Osteoblast (primary cell): ENCODE results near the gene CCL14. TPM values are rescaled to one million over a fixed set of nuclear protein-coding genes. Genes with fewer than 3 reads are reported as not detected.
"Not testable (repeated sequence)": the region's sequence is repeated elsewhere in the genome, so short reads cannot be mapped to it uniquely, and the experiment has no call there.

Experiments
- DNase-seq: peaks from one replicate; pipeline ENCODE4 v3.0.0; 2011; ENCODE audit warnings: low spot score, mixed read lengths; ENCODE audit not compliant: insufficient read length; ENCODE audit errors: missing footprints
- H2AFZ ChIP-seq: 2 replicates; pipeline ENCODE4 v1.6.0; 2011; ENCODE audit warnings: mild to moderate bottlenecking, low read length
- H3K27ac ChIP-seq: 2 replicates; pipeline ENCODE4 v1.5.1; 2011; ENCODE audit warnings: mild to moderate bottlenecking, low read depth, low read length, moderate library complexity
- H3K27me3 ChIP-seq: 2 replicates; pipeline ENCODE4 v1.6.0; 2012; ENCODE audit warnings: mild to moderate bottlenecking, control low read depth, inconsistent platforms, low read length, moderate library complexity; ENCODE audit not compliant: insufficient read depth
- H3K36me3 ChIP-seq: 2 replicates; pipeline ENCODE4 v1.5.1; 2011; ENCODE audit warnings: mild to moderate bottlenecking, low read length, control low read depth, moderate library complexity; ENCODE audit not compliant: insufficient read depth
- H3K4me1 ChIP-seq: 2 replicates; pipeline ENCODE4 v1.5.1; 2011; ENCODE audit warnings: mild to moderate bottlenecking, low read length, control low read depth, moderate library complexity; ENCODE audit not compliant: insufficient read depth
- H3K4me2 ChIP-seq: 2 replicates; pipeline ENCODE4 v1.6.0; 2011; ENCODE audit warnings: mild to moderate bottlenecking, low read length; ENCODE audit not compliant: insufficient read depth
- H3K4me3 ChIP-seq: fragments of 200-600 bp; sonication (generic); 3 replicates; pipeline ENCODE4 v1.5.1; 2012; ENCODE audit warnings: mild to moderate bottlenecking, low read length, inconsistent platforms; ENCODE audit not compliant: insufficient read depth
- H3K79me2 ChIP-seq: 2 replicates; pipeline ENCODE4 v1.6.0; 2012; ENCODE audit warnings: mild to moderate bottlenecking, low read length, control low read depth, inconsistent platforms; ENCODE audit not compliant: insufficient read depth
- H3K9me3 ChIP-seq: 2 replicates; pipeline ENCODE4 v1.5.1; 2011; ENCODE audit warnings: low read depth, low read length, control low read depth
- H4K20me1 ChIP-seq: 2 replicates; pipeline ENCODE4 v1.6.0; 2012; ENCODE audit warnings: mild to moderate bottlenecking, low read length, control low read depth; ENCODE audit not compliant: insufficient read depth
- total RNA-seq: library from RNA; depleted of rRNA; stranded (reverse); fragments of >200 nt; gene quantifications from 2 replicates; pipeline ENCODE4 v1.2.3, GENCODE V29; 2012
- TF ChIP-seq, protein P1 (sequence below): IDR thresholded peaks from 2 replicates; pipeline ENCODE4 v1.5.1; 2011; ENCODE audit warnings: mild to moderate bottlenecking, low read depth, low read length, moderate library complexity; ENCODE audit errors: extremely low read depth

The CCL14 gene
- total RNA-seq, 1 donor, result not detected

DNA sequence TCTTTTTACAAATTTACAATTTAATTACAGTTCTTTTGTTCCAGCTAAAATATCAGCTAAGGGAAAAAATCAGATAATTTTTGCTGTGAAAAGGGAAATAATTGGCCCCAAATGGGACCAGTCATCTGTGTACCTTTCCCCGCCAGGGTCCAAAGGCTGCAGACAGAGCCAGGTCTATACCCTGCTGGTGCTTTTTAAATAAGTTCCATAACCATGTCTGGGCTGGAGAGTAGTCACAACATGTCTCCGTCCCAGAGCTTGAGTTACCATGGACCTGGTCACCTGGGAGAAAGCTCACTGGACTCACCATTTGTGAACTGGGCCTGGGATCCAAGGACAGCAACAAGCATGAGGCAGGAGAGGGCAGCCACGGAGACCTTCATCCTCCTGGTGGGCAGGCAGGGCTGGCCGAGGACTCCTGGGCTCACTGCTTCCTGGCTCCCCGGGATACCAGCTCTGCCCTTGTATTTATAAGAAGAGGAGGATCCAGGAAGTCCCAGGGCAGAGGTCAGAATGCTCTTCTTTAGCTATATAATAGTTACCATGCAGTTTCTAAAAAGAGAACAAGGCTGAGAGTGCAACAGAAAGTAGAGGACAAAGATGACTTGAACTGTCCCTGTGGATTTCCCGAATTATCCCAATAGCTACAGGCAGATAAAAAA, 14.7 kb upstream of the CCL14 start, which contains the start of gene CCL15:
Gene CCL15 (minus strand): TSS at position 444 of the 662 bp plus-strand sequence. CDS start 61 bp downstream, at position 383.
- Histone ChIP-seq H3K27ac (no peak within 1 kb of the TSS), H4K20me1 (no peaks in the 10 kb centered on the region), H3K27me3 (no peaks in the 10 kb centered on the region), H3K36me3 (no peaks in the 10 kb centered on the region), H3K4me2 (no peak within 1 kb of the TSS), H3K79me2 (no peaks in the 10 kb centered on the region), H3K4me3 (no peak within 1 kb of the TSS), H2AFZ (no peak within 1 kb of the TSS), H3K4me1 (no peaks in the 10 kb centered on the region), H3K9me3 (no peaks in the 10 kb centered on the region)
- TF ChIP-seq, protein P1, sequence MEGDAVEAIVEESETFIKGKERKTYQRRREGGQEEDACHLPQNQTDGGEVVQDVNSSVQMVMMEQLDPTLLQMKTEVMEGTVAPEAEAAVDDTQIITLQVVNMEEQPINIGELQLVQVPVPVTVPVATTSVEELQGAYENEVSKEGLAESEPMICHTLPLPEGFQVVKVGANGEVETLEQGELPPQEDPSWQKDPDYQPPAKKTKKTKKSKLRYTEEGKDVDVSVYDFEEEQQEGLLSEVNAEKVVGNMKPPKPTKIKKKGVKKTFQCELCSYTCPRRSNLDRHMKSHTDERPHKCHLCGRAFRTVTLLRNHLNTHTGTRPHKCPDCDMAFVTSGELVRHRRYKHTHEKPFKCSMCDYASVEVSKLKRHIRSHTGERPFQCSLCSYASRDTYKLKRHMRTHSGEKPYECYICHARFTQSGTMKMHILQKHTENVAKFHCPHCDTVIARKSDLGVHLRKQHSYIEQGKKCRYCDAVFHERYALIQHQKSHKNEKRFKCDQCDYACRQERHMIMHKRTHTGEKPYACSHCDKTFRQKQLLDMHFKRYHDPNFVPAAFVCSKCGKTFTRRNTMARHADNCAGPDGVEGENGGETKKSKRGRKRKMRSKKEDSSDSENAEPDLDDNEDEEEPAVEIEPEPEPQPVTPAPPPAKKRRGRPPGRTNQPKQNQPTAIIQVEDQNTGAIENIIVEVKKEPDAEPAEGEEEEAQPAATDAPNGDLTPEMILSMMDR, result no peak
- no peak for DNase-seq

DNA sequence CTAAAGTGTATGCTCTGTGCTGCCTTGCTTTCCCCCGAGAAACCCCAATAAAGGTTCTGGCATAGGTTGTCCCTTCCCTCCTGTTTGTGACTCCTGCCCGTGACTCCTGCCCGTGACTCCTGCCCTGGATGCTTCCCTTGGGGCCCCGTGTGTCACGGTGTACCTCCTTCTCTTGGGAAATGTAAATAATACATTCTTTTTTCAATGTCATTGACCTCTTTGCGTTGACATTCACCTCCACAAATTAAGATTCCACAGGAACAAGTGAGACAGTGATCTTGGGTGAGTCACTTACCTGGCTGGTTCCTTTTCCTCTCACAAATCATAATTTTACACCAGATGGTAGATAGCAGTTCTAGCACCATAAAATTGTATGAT, 14.2 kb upstream of the CCL14 start:
- H3K27me3 ChIP-seq, result no peaks in the 10 kb centered on the region
- H3K27ac ChIP-seq, result no peak overlapping the region
- no peaks in the 10 kb centered on the region for H3K9me3 ChIP-seq
- no peak overlapping the region for H2AFZ ChIP-seq
- H3K4me3 ChIP-seq, result no peak overlapping the region
- TF ChIP-seq, protein P1, result no peak
- no peak overlapping the region for H3K4me2 ChIP-seq
- H3K36me3 ChIP-seq, result no peaks in the 10 kb centered on the region
- no peaks in the 10 kb centered on the region for H3K4me1 ChIP-seq
- H4K20me1 ChIP-seq, result no peaks in the 10 kb centered on the region
- peak; percentile 21 for DNase-seq
- H3K79me2 ChIP-seq, result no peaks in the 10 kb centered on the region

DNA sequence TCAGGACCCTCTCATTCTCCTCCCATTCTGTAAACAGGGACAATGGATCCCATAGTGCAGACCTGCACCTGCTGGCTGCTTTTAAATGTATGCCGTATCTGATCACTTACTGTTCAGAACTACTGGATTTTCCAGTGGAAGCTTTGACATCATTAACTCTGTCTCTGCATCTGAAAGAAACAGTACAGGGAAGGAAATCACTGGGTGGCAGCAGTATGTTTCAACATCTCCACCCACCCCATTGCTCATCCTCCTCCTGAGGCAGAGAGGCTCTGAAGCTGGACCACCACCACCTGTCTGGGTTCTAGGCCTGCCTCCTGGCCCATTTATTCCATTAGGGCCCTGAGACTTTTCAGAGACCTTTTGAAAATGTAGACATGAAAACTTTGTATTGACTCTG, 12.2 kb upstream of the CCL14 start:
- no peaks in the 10 kb centered on the region for H3K27me3 ChIP-seq
- H3K4me3 ChIP-seq, result no peak overlapping the region
- H3K4me2 ChIP-seq, result no peak overlapping the region
- H3K27ac ChIP-seq, result no peak overlapping the region
- H3K4me1 ChIP-seq, result no peaks in the 10 kb centered on the region
- no peak for DNase-seq
- H3K36me3 ChIP-seq, result no peaks in the 10 kb centered on the region
- H2AFZ ChIP-seq, result no peak overlapping the region
- H4K20me1 ChIP-seq, result no peaks in the 10 kb centered on the region
- no peaks in the 10 kb centered on the region for H3K79me2 ChIP-seq
- TF ChIP-seq, protein P1, result no peak
- H3K9me3 ChIP-seq, result no peaks in the 10 kb centered on the region

DNA sequence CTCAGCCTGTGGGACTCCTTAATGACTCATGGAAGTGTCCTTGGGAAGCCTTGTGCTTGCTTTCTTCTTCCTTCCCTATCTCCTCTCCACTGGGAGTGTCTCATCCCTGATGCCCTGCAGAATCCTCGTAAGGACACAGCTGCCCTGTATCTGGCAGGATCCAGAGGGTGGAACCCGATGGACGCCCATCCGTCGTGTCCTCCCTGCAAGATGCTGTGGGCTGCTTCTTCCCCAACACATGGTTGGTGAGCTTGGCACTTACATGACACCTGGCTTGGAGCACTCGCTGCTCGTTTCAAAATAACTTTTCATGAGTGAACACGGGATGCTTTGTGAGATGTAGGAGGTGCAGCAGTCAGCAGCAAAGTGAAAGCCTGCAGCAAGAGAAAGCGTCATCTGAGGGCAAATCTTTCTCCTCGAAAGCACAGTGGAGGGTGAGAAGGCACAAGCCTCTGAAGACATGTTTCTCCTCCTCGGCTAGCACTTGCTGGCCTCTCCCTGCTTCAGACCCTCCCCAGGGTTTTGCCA, 11.6 kb upstream of the CCL14 start:
- no peak for DNase-seq
- H3K27me3 ChIP-seq, result no peaks in the 10 kb centered on the region
- H3K4me2 ChIP-seq, result no peak overlapping the region
- peak overlapping the region; percentile 19 for H3K4me3 ChIP-seq
- H3K36me3 ChIP-seq, result no peaks in the 10 kb centered on the region
- no peaks in the 10 kb centered on the region for H3K4me1 ChIP-seq
- H4K20me1 ChIP-seq, result no peaks in the 10 kb centered on the region
- no peak overlapping the region for H3K27ac ChIP-seq
- no peak overlapping the region for H2AFZ ChIP-seq
- TF ChIP-seq, protein P1, result no peak
- H3K9me3 ChIP-seq, result no peaks in the 10 kb centered on the region
- no peaks in the 10 kb centered on the region for H3K79me2 ChIP-seq

DNA sequence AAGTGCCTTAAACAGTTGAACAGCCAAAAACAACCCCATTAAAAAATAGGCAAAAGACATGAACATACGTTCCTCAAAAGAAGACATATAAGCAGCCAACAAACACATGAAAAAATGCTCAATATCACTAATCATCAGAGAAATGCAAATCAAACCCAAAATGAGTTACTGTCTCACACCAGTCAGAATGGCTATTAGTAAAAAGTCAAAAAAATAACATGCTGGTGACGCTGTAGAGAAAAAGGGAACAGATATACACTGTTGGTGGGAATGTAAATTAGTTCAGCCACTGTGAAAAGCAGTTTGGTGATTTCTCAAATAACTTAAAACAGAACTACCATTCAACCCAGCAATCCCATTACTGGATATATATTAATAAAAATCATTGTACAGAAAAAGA, 8.8 kb upstream of the CCL14 start:
- H3K4me3 ChIP-seq, H4K20me1 ChIP-seq, H3K36me3 ChIP-seq, H3K79me2 ChIP-seq, H2AFZ ChIP-seq, H3K27me3 ChIP-seq, H3K9me3 ChIP-seq, H3K4me1 ChIP-seq, H3K27ac ChIP-seq, DNase-seq, H3K4me2 ChIP-seq: not testable (repeated sequence)
